ENCODE data around the gene DGKZ. TPM values are rescaled to one million over a fixed set of nuclear protein-coding genes. Genes with fewer than 3 reads are reported as not detected.

DGKZ gene
- total and polyA plus RNA-seq, 2 experiments from 2014 or later = 45.1 to 170 TPM

- no peak for TF ChIP-seq REST (IDR thresholded peaks at IDR 0.05; ENCODE audit: unreplicated experiment)
Observed at GRCh38 chr11:46378296-46378695, 31.0 kb downstream of the DGKZ start (continued).

- Histone ChIP-seq H3K27me3 (ENCODE audit: insufficient read depth) (no peaks in the 10 kb centered on the region), H3K4me2 (peak overlapping the region; percentile 95), H3K27ac (ENCODE audit: low read depth) (0 out of 2 replicates have a peak overlapping the region, but pooled peaks have one; percentile 39), H4K20me1 (replicated peaks; ENCODE audit: insufficient read depth) (no peaks in the 10 kb centered on the region; the same call in 1 of the 2 replicates), H3K36me3 (ENCODE audit: insufficient read depth) (no peaks in the 10 kb centered on the region; the same call in none of the 2 replicates), H3F3A (replicated peaks; ENCODE audit: low read depth) (peaks cover 35% of the 10 kb centered on the region), H3K9me2 (ENCODE audit: insufficient read depth) (no peaks in the 10 kb centered on the region), H3K4me1 (ENCODE audit: insufficient read depth) (peaks cover 19% of the 10 kb centered on the region), H2AFZ (no peak overlapping the region), H3K79me2 (replicated peaks; ENCODE audit: insufficient read depth) (no peaks in the 10 kb centered on the region), H3K4me3 (peak overlapping the region; percentile 92)
- H3K4me1 Mint-ChIP-seq = peaks cover 22% of the 10 kb centered on the region
- H3K4me3 Mint-ChIP-seq = peak overlapping the region; percentile 68
- peaks cover 9% of the 10 kb centered on the region for H3K27me3 Mint-ChIP-seq (ENCODE audit: insufficient read depth, low read depth, poor library complexity)
- H3K36me3 Mint-ChIP-seq (ENCODE audit: low read depth) = peaks cover 35% of the 10 kb centered on the region
- ATAC-seq (no peak), DNase-seq (ENCODE audit: low spot score) (no peak)
- no peak overlapping the region; the same call in 1 of the 2 replicates for H3K27ac Mint-ChIP-seq
- no peaks in the 10 kb centered on the region for H3K9me3 Mint-ChIP-seq
- TF ChIP-seq POLR2AphosphoS5 (IDR thresholded peaks at IDR 0.05; ENCODE audit: low read depth) (no peak; the same call in 1 of the 2 replicates), CREB1 (CRISPR knock-in tag; IDR thresholded peaks at IDR 0.05; ENCODE audit: low read depth) (no peak), EZH2phosphoT487 (IDR thresholded peaks at IDR 0.05; ENCODE audit: unreplicated experiment) (no peak), EZH2 (IDR thresholded peaks at IDR 0.05; ENCODE audit: low read depth, unreplicated experiment) (no peak), REST (IDR thresholded peaks at IDR 0.05; ENCODE audit: unreplicated experiment) (no peak), NANOG (IDR thresholded peaks at IDR 0.05; ENCODE audit: borderline replicate concordance) (no peak), ZNF462 (CRISPR knock-in tag; IDR thresholded peaks at IDR 0.05) (no peak), ZNF114 (CRISPR knock-in tag; IDR thresholded peaks at IDR 0.05) (no peak), JUNB (IDR thresholded peaks at IDR 0.05; ENCODE audit: unreplicated experiment) (no peak), ZNF331 (CRISPR knock-in tag; IDR thresholded peaks at IDR 0.05; ENCODE audit: low read depth) (no peak)
Observed at GRCh38 chr11:46378811-46379481, 31.7 kb downstream of the DGKZ start.

All from GM23338 (cell line).